B cell (primary cell): ENCODE results near the gene CST9L. TPM values are rescaled to one million over a fixed set of nuclear protein-coding genes. Genes with fewer than 3 reads are reported as not detected.

Experiments
- ATAC-seq: fragments of 200-7000 bp; cut with Tn5 transposase; one replicate; pipeline ENCODE4 v1.10.0; 2021; ENCODE audit warnings: low read depth, mild to moderate bottlenecking, moderate number of reproducible peaks, moderate library complexity
- CTCF ChIA-PET: fragments of 350-600 bp; sonication (Branson Sonifier 250); formaldehyde crosslinking; loops from one replicate; lab custom pipeline; 2021; ENCODE audit warnings: antibody characterized with exemption, inconsistent platforms; lab: Charles Lee
- POLR2A ChIA-PET: fragments of 350-600 bp; sonication (Branson Sonifier 250); formaldehyde crosslinking; loops from one replicate; lab custom pipeline; 2021; ENCODE audit warnings: antibody characterized with exemption; lab: Charles Lee
- DNase-seq: peaks from one replicate; pipeline ENCODE4 v3.0.0; 2013
- H2AFZ ChIP-seq: 2 replicates; pipeline ENCODE4 v1.6.1; 2012; ENCODE audit warnings: mild to moderate bottlenecking, low read depth, low read length; ENCODE audit not compliant: insufficient read depth, poor library complexity, severe bottlenecking
- H3K27ac ChIP-seq, 2 donors: 1 replicate in 1 of 2; 2 replicates in 1 of 2; pipeline ENCODE4 v1.5.1; 2012 to 2013; ENCODE audit warnings: low read length in 2 of 2, mild to moderate bottlenecking in 2 of 2, moderate library complexity in 1 of 2
- H3K27me3 ChIP-seq, 4 experiments: fragments of 200-600 bp in 1 of 4; sonication (generic) in 1 of 4; replicated peaks in 1 of 4; 1 replicate in 2 of 4; 2 replicates in 2 of 4; pipeline versions ENCODE4 v1.6.1 to v1.7.0; 2013 to 2016; ENCODE audit warnings: low read length in 3 of 4, mild to moderate bottlenecking in 2 of 4, mixed read lengths in 1 of 4, moderate library complexity in 1 of 4; ENCODE audit not compliant: insufficient read depth in 4 of 4, control insufficient read depth in 3 of 4; ENCODE audit errors: control extremely low read depth in 1 of 4
- H3K36me3 ChIP-seq, 2 experiments: replicated peaks in 1 of 2; 1 replicate in 1 of 2; 2 replicates in 1 of 2; pipeline versions ENCODE4 v1.6.1 to v1.7.1; 2013; ENCODE audit warnings: low read length in 1 of 2; ENCODE audit not compliant: insufficient read depth in 2 of 2, control insufficient read depth in 1 of 2; ENCODE audit errors: control extremely low read depth in 1 of 2, extremely low read depth in 1 of 2
- H3K4me1 ChIP-seq, 2 donors: fragments of 200-600 bp in 1 of 2; sonication (generic) in 1 of 2; 1 replicate in 1 of 2; 2 replicates in 1 of 2; pipeline versions ENCODE4 v1.5.1 to v1.6.1; 2013 to 2017; ENCODE audit warnings: low read length in 2 of 2; ENCODE audit not compliant: control insufficient read depth in 2 of 2, insufficient read depth in 2 of 2
- H3K4me2 ChIP-seq: replicated peaks from 2 replicates; pipeline ENCODE3; 2012; ENCODE audit warnings: mild to moderate bottlenecking, low read depth, low read length; ENCODE audit not compliant: poor library complexity, severe bottlenecking
- H3K4me3 ChIP-seq, 5 experiments: fragments of 200-600 bp in 1 of 5; sonication (generic) in 1 of 5; 1 replicate in 3 of 5; 2 replicates in 2 of 5; pipeline versions ENCODE4 v1.5.1 to v1.7.0; 2011 to 2016; ENCODE audit warnings: low read length in 4 of 5, mild to moderate bottlenecking in 4 of 5, low read depth in 2 of 5, control low read depth in 1 of 5, moderate library complexity in 1 of 5; ENCODE audit not compliant: insufficient read depth in 1 of 5; ENCODE audit errors: control extremely low read depth in 1 of 5, extremely low read depth in 1 of 5
- H3K79me2 ChIP-seq: fragments of 200-600 bp; sonication (generic); one replicate; pipeline ENCODE4 v1.6.0; 2016; ENCODE audit warnings: low read length; ENCODE audit not compliant: control insufficient read depth, insufficient read depth
- H3K9ac ChIP-seq: fragments of 200-600 bp; sonication (generic); 2 replicates; pipeline ENCODE4 v1.6.1; 2017; ENCODE audit warnings: mild to moderate bottlenecking, low read length, moderate library complexity
- H3K9me3 ChIP-seq, 3 donors: one replicate each; pipeline versions ENCODE4 v1.6.1 to v1.7.1; 2013; ENCODE audit warnings: low read length in 2 of 3; ENCODE audit not compliant: control insufficient read depth in 2 of 3, insufficient read depth in 1 of 3; ENCODE audit errors: control extremely low read depth in 1 of 3
- H4K20me1 ChIP-seq: 2 replicates; pipeline ENCODE4 v1.6.0; 2012; ENCODE audit warnings: mild to moderate bottlenecking, low read length; ENCODE audit not compliant: insufficient read depth, control insufficient read depth, poor library complexity, severe bottlenecking
- H3K27ac Mint-ChIP-seq: one replicate; pipeline ENCODE4 v1.8.0; 2021; ENCODE audit warnings: mixed read lengths
- H3K27me3 Mint-ChIP-seq: one replicate; pipeline ENCODE4 v1.8.0; 2021; ENCODE audit warnings: mixed read lengths
- H3K4me1 Mint-ChIP-seq: one replicate; pipeline ENCODE4 v1.8.0; 2021; ENCODE audit warnings: mixed read lengths
- H3K4me3 Mint-ChIP-seq: one replicate; pipeline ENCODE4 v1.8.0; 2021; ENCODE audit warnings: mixed read lengths
- H3K9me3 Mint-ChIP-seq: one replicate; pipeline ENCODE4 v1.8.0; 2022; ENCODE audit warnings: mixed read lengths; ENCODE audit not compliant: insufficient read depth
- EZH2 ChIP-seq: IDR thresholded peaks from 2 replicates; pipeline ENCODE4 v1.6.1; 2012; ENCODE audit warnings: borderline replicate concordance, low read depth, mild to moderate bottlenecking, moderate library complexity, low read length; ENCODE audit not compliant: insufficient read depth, poor library complexity, severe bottlenecking
- WGBS: methylation state at CpG from one replicate; pipeline ENCODE4 v1.1.5; 2013; ENCODE audit warnings: missing lambda C conversion rate; ENCODE audit not compliant: insufficient coverage; 5-methylcytosine and 5-hydroxymethylcytosine counted together
- intact Hi-C: fragments of 100-400 bp; cut with micrococcal nuclease; formaldehyde crosslinking; loops from one replicate; pipeline ENCODE4 v1.10.0; 2022
- polyA plus RNA-seq: library from polyadenylated mRNA; depleted of rRNA; stranded (reverse); fragments of >200 nt; gene quantifications from 2 replicates; pipeline ENCODE4 v1.2.3, GENCODE V29; 2012
- total RNA-seq, 2 donors: library from RNA; stranded (reverse); fragments of 120-200 nt in 1 of 2; gene quantifications; 1 replicate in 1 of 2; 2 replicates in 1 of 2; pipeline versions ENCODE4 v1.2.3 to v1.2.4, GENCODE V29; 2013 to 2022
- TF ChIP-seq, protein P1 (sequence below): fragments of 200-600 bp; IDR thresholded peaks from one replicate; pipeline ENCODE4 v1.8.0; 2022; ENCODE audit warnings: antibody characterized with exemption, mild to moderate bottlenecking

CST9L gene
- total and polyA plus RNA-seq, 2 donors (not counting 1 experiment from before 2014, with no cell fraction given), result not detected

- ChIA-PET CTCF (no interaction called here), POLR2A (no interaction called here)
- H2AFZ ChIP-seq, result no peak overlapping the region
- Mint-ChIP-seq H3K4me1 (no peaks in the 10 kb centered on the region), H3K4me3 (no peak overlapping the region), H3K27ac (no peak overlapping the region), H3K27me3 (peaks cover 9% of the 10 kb centered on the region), H3K9me3 (no peaks in the 10 kb centered on the region)
- H3K4me3 ChIP-seq, result no peak overlapping the region
- DNase-seq, result no peak
- no peaks in the 10 kb centered on the region for H3K36me3 ChIP-seq
- WGBS, result 86% methylated on average over 7 of the region's 7 CpGs
- intact Hi-C loops, result no loop called here
- H3K9me3 ChIP-seq, result no peaks in the 10 kb centered on the region
- peaks cover 0 to 4% (median 0%) of the 10 kb centered on the region in 4 experiments for H3K27me3 ChIP-seq
- no peak overlapping the region for H3K27ac ChIP-seq
- no peaks in the 10 kb centered on the region for H4K20me1 ChIP-seq
- no peak for ATAC-seq
- H3K9ac ChIP-seq, result no peak overlapping the region
- TF ChIP-seq, protein P1, sequence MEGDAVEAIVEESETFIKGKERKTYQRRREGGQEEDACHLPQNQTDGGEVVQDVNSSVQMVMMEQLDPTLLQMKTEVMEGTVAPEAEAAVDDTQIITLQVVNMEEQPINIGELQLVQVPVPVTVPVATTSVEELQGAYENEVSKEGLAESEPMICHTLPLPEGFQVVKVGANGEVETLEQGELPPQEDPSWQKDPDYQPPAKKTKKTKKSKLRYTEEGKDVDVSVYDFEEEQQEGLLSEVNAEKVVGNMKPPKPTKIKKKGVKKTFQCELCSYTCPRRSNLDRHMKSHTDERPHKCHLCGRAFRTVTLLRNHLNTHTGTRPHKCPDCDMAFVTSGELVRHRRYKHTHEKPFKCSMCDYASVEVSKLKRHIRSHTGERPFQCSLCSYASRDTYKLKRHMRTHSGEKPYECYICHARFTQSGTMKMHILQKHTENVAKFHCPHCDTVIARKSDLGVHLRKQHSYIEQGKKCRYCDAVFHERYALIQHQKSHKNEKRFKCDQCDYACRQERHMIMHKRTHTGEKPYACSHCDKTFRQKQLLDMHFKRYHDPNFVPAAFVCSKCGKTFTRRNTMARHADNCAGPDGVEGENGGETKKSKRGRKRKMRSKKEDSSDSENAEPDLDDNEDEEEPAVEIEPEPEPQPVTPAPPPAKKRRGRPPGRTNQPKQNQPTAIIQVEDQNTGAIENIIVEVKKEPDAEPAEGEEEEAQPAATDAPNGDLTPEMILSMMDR, result no peak
- no peak for TF ChIP-seq EZH2
- no peaks in the 10 kb centered on the region for H3K79me2 ChIP-seq
- no peak overlapping the region for H3K4me2 ChIP-seq
- H3K4me1 ChIP-seq, result no peaks in the 10 kb centered on the region
Measured at GRCh38 chr20:23587631-23588030, 19.3 kb upstream of the CST9L start.

DNA sequence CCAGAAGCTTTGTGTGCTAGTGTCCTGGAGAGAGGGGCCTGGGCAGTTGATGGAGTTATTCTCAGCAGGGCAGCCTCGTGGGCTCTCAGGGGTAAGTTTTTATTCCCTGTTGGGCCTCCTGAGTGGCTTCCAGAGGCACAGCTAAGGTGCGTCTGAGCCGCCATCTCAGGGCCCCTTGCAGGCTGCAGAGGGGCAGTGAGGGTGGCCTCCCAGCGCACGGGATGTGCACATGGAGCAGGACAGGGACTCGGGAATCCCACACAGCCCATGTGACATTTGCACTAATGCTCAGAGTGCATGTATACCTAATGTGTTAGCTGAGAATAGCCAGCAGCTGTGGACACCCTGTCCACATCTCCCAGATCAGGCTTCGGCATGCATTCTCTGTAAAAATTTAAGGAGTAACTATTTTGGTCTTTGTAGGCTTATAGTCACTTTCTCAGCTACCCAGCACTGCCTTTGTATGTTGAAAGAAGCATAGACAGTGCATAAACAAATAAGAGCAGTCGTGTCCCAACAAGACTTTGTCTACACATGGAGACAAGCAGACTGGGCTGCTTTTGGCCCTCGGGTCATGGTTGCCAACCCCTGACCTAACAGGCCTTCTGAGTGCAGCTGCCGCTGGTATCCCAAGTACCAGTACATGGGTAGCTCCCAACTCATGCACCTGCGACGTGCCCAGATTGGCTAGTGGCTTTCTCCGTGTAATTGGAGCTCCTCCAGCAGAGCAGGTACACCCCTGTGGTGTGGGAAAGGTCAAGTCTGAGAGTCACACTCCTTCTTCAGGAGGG lies 18.6 kb upstream of the CST9L start:
- H3K4me3 Mint-ChIP-seq, result no peak overlapping the region
- CTCF ChIA-PET, result no interaction called here
- no peak overlapping the region for H3K9ac ChIP-seq
- DNase-seq (no peak), ATAC-seq (no peak)
- H3K4me2 ChIP-seq, result no peak overlapping the region
- peaks cover 0 to 9% (median 0%) of the 10 kb centered on the region in 4 experiments for H3K27me3 ChIP-seq
- H3K4me1 ChIP-seq, result no peaks in the 10 kb centered on the region
- POLR2A ChIA-PET, result no interaction called here
- H3K9me3 ChIP-seq, result no peaks in the 10 kb centered on the region
- H3K27ac ChIP-seq, result no peak overlapping the region
- no peak for TF ChIP-seq EZH2
- TF ChIP-seq, protein P1, result no peak
- H4K20me1 ChIP-seq, result no peaks in the 10 kb centered on the region
- intact Hi-C loops, result no loop called here
- H3K27ac Mint-ChIP-seq, result no peak overlapping the region
- H3K4me1 Mint-ChIP-seq, result no peaks in the 10 kb centered on the region
- H3K9me3 Mint-ChIP-seq, result no peaks in the 10 kb centered on the region
- no peaks in the 10 kb centered on the region for H3K79me2 ChIP-seq
- no peaks in the 10 kb centered on the region for H3K36me3 ChIP-seq
- peaks cover 14% of the 10 kb centered on the region for H3K27me3 Mint-ChIP-seq
- H2AFZ ChIP-seq, result no peak overlapping the region
- 91% methylated on average over 11 of the region's 13 CpGs for WGBS
- no peak overlapping the region for H3K4me3 ChIP-seq
